Activated B cell treated with CpG ODN at 0.5 μM for 24 hours (primary cell): ENCODE results near the gene TMEM129. TPM values are rescaled to one million over a fixed set of nuclear protein-coding genes. Genes with fewer than 3 reads are reported as not detected.

ENCODE experiments used
- ATAC-seq: fragments of 200-7000 bp; cut with Tn5 transposase; one replicate; pipeline ENCODE4 v1.10.0; 2021; ENCODE audit warnings: low read depth, mild to moderate bottlenecking, moderate library complexity
- CTCF ChIA-PET: fragments of 350-600 bp; sonication (Branson Sonifier 250); formaldehyde crosslinking; loops from one replicate; lab custom pipeline; 2021; ENCODE audit warnings: antibody characterized with exemption; lab: Charles Lee
- POLR2A ChIA-PET: fragments of 350-600 bp; sonication (Branson Sonifier 250); formaldehyde crosslinking; loops from one replicate; lab custom pipeline; 2021; ENCODE audit warnings: antibody characterized with exemption; lab: Charles Lee
- DNase-seq: peaks from one replicate; pipeline ENCODE4 v3.0.0; 2022
- H3K27ac Mint-ChIP-seq: one replicate; pipeline ENCODE4 v1.8.0; 2020; ENCODE audit warnings: mixed read lengths
- H3K27me3 Mint-ChIP-seq: one replicate; pipeline ENCODE4 v1.8.0; 2021; ENCODE audit warnings: mixed read lengths
- H3K36me3 Mint-ChIP-seq: one replicate; pipeline ENCODE4 v1.8.0; 2021; ENCODE audit warnings: low read depth, mixed read lengths
- H3K4me1 Mint-ChIP-seq: one replicate; pipeline ENCODE4 v1.8.0; 2021; ENCODE audit warnings: mixed read lengths
- H3K4me3 Mint-ChIP-seq: one replicate; pipeline ENCODE4 v1.8.0; 2020; ENCODE audit warnings: mild to moderate bottlenecking, mixed read lengths
- H3K9me3 Mint-ChIP-seq: one replicate; pipeline ENCODE4 v1.8.0; 2020; ENCODE audit warnings: mixed read lengths
- intact Hi-C: fragments of 100-400 bp; cut with micrococcal nuclease; formaldehyde crosslinking; loops from one replicate; pipeline ENCODE4 v1.15.1; 2024
- total RNA-seq: library from RNA; stranded (reverse); gene quantifications from 2 replicates; pipeline ENCODE4 v1.2.3, GENCODE V29; 2022
- TF ChIP-seq, protein P1 (sequence below): fragments of 200-600 bp; IDR thresholded peaks from one replicate; pipeline ENCODE4 v1.8.0; 2022; ENCODE audit warnings: antibody characterized with exemption, mild to moderate bottlenecking

The TMEM129 gene
- total RNA-seq, 1 donor from 2014 or later: 23.7 TPM

GRCh38 chr4:1757836-1758235 is 36.7 kb upstream of the TMEM129 start:
- Mint-ChIP-seq H3K36me3 (no peaks in the 10 kb centered on the region), H3K27me3 (peaks cover 6% of the 10 kb centered on the region)
- intact Hi-C loops: no loop called here

DNA sequence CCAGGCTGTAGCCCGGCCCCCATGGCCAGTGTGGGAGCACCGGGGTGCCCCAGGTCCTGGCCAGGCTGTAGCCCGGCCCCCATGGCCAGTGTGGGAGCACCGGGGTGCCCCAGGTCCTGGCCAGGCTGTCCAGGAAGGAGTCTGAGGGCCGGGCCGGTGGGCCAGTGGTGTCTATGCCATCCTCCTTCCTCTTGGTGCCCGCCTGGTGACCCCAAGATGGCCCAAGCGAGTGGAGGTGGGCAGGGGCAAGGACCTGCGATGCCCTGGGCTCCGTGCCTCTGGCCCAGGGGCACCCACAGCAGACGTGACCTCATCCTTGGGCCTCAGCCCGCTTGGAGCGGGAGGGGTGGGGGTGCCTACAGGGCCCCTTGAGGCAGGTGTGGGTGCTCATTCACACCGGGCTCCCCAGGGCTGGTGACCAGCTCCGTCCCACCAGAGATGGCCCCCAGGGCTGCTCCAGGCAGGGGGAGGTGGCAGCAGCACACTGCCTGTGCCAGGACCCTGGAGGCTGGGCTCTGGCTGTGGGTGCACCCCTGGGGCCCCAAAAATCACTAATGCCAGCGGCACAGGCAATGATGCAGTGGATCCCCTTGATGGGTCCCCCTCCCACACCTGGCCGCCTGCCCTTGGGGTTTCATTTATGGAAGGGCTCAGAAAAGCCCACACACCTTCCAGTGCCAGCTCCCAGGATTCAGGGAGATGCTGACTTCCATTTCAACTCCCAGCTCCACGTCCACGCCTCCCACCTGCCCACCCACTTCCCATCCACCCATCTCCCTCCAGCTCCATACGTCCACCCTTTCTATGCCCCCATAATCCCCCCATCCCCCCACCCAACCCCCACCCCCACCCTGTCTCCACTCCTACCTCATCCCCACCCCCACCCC is 36.0 kb upstream of the TMEM129 start:
- intact Hi-C loops: no loop called here
- H3K36me3 Mint-ChIP-seq: no peaks in the 10 kb centered on the region
- no peak for ATAC-seq
- no peaks in the 10 kb centered on the region for H3K9me3 Mint-ChIP-seq
- peaks cover 3% of the 10 kb centered on the region for H3K27me3 Mint-ChIP-seq
- peaks cover 4% of the 10 kb centered on the region for H3K4me1 Mint-ChIP-seq
- CTCF ChIA-PET: no interaction called here
- POLR2A ChIA-PET: no interaction called here
- no peak overlapping the region for H3K27ac Mint-ChIP-seq
- DNase-seq: no peak
- TF ChIP-seq, protein P1, sequence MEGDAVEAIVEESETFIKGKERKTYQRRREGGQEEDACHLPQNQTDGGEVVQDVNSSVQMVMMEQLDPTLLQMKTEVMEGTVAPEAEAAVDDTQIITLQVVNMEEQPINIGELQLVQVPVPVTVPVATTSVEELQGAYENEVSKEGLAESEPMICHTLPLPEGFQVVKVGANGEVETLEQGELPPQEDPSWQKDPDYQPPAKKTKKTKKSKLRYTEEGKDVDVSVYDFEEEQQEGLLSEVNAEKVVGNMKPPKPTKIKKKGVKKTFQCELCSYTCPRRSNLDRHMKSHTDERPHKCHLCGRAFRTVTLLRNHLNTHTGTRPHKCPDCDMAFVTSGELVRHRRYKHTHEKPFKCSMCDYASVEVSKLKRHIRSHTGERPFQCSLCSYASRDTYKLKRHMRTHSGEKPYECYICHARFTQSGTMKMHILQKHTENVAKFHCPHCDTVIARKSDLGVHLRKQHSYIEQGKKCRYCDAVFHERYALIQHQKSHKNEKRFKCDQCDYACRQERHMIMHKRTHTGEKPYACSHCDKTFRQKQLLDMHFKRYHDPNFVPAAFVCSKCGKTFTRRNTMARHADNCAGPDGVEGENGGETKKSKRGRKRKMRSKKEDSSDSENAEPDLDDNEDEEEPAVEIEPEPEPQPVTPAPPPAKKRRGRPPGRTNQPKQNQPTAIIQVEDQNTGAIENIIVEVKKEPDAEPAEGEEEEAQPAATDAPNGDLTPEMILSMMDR: no peak
- no peak overlapping the region for H3K4me3 Mint-ChIP-seq

More at GRCh38 chr4:1757836-1758235, 36.7 kb upstream of the TMEM129 start:
- ChIA-PET CTCF (no interaction called here), POLR2A (no interaction called here)
- H3K27ac Mint-ChIP-seq: no peak overlapping the region
- H3K4me1 Mint-ChIP-seq: peaks cover 3% of the 10 kb centered on the region
- ATAC-seq (no peak), DNase-seq (no peak)
- no peak overlapping the region for H3K4me3 Mint-ChIP-seq
- TF ChIP-seq, protein P1: no peak
- no peaks in the 10 kb centered on the region for H3K9me3 Mint-ChIP-seq

GRCh38 chr4:1756079-1756478 is 35.0 kb upstream of the TMEM129 start:
- CTCF ChIA-PET: no interaction called here
- intact Hi-C loops: no loop called here
- H3K36me3 Mint-ChIP-seq: no peaks in the 10 kb centered on the region
- peaks cover 4% of the 10 kb centered on the region for H3K4me1 Mint-ChIP-seq
- H3K27me3 Mint-ChIP-seq: peaks cover 3% of the 10 kb centered on the region
- POLR2A ChIA-PET: no interaction called here
- DNase-seq (no peak), ATAC-seq (no peak)
- H3K27ac Mint-ChIP-seq: no peak overlapping the region
- no peaks in the 10 kb centered on the region for H3K9me3 Mint-ChIP-seq
- H3K4me3 Mint-ChIP-seq: no peak overlapping the region
- TF ChIP-seq, protein P1: no peak

GRCh38 chr4:1755297-1755696 is 34.2 kb upstream of the TMEM129 start:
- POLR2A ChIA-PET: no interaction called here
- peaks cover 4% of the 10 kb centered on the region for H3K4me1 Mint-ChIP-seq
- no peak overlapping the region for H3K27ac Mint-ChIP-seq
- no peaks in the 10 kb centered on the region for H3K36me3 Mint-ChIP-seq
- H3K9me3 Mint-ChIP-seq: no peaks in the 10 kb centered on the region
- no peak overlapping the region for H3K4me3 Mint-ChIP-seq
- intact Hi-C loops: no loop called here
- CTCF ChIA-PET: no interaction called here
- TF ChIP-seq, protein P1: no peak
- ATAC-seq: no peak
- DNase-seq: no peak
- peaks cover 3% of the 10 kb centered on the region for H3K27me3 Mint-ChIP-seq

DNA sequence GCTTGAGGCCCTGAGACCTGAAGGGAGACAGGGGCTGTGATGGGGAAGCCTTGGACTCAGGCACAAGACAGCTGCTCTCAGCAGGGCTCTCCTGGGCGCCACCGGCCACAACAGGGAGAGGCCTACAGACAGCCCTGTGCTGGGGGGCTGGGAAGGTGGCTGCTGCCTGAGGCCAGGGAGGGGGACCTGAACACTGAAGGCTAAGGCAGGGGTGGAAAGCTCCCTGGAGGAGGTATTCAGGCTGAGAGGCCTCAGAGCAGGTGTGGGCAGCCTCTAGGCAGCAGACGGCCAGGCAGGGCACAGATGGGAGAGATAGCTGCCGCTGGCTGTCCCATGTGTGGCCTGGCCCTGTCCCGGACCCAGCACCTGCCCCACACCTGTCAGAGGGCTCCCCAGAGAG is 33.2 kb upstream of the TMEM129 start:
- H3K9me3 Mint-ChIP-seq: no peaks in the 10 kb centered on the region
- POLR2A ChIA-PET: no interaction called here
- intact Hi-C loops: no loop called here
- no peak for DNase-seq
- ATAC-seq: no peak
- CTCF ChIA-PET: no interaction called here
- H3K27ac Mint-ChIP-seq: no peak overlapping the region
- peaks cover 3% of the 10 kb centered on the region for H3K27me3 Mint-ChIP-seq
- TF ChIP-seq, protein P1: no peak
- H3K4me3 Mint-ChIP-seq: no peak overlapping the region
- H3K4me1 Mint-ChIP-seq: peaks cover 4% of the 10 kb centered on the region
- H3K36me3 Mint-ChIP-seq: no peaks in the 10 kb centered on the region
